Stimulated activated CD8-positive, alpha-beta memory T cell treated with anti-CD3 and anti-CD28 coated beads, Interleukin-4, amount 100 ng/mL, for 48 hours (primary cell): ENCODE measurements around the gene LCE1D.

ENCODE experiments used
- DNase-seq: peaks from one replicate; pipeline ENCODE4 v3.0.0-alpha.2; 2020

LCE1D gene

GRCh38 chr1:152817309-152817708 is 20.8 kb downstream of the LCE1D start:
- DNase-seq = no peak

GRCh38 chr1:152823294-152823693 is 26.8 kb downstream of the LCE1D start:
- DNase-seq = no peak

GRCh38 chr1:152824964-152825363 is 28.4 kb downstream of the LCE1D start:
- no peak for DNase-seq

GRCh38 chr1:152827173-152827572 is 30.7 kb downstream of the LCE1D start, which contains the start of gene LCE1A:
Gene LCE1A (plus strand): TSS chr1:152827473. CDS start chr1:152827473, 0 bp downstream.
- no peak for DNase-seq

- no peak for DNase-seq
These were observed 40.3 kb downstream of the LCE1D start for GRCh38 chr1:152836870-152837269.

GRCh38 chr1:152842556-152842955 is 46.0 kb downstream of the LCE1D start, which contains the start of gene LCE6A:
Gene LCE6A (plus strand): TSS chr1:152842856. CDS start chr1:152843521, 665 bp downstream.
- no peak for DNase-seq
